H1 (cell line): ENCODE measurements around the gene LDLRAD4. TPM values are rescaled to one million over a fixed set of nuclear protein-coding genes. Genes with fewer than 3 reads are reported as not detected.

ENCODE experiments used
- CTCF ChIA-PET: fragments of 300-600 bp; sonication (Branson Sonifier 250); formaldehyde crosslinking; loops from one replicate; lab custom pipeline; 2021; ENCODE audit not compliant: partially characterized antibody; lab: Charles Lee
- POLR2A ChIA-PET: fragments of 300-600 bp; sonication (Branson Sonifier 250); formaldehyde crosslinking; loops from one replicate; lab custom pipeline; 2021; ENCODE audit warnings: inconsistent platforms; ENCODE audit not compliant: partially characterized antibody; lab: Charles Lee
- DNase-seq, 2 experiments: peaks; one replicate each; pipeline versions ENCODE4 v3.0.0 to v3.0.0-alpha.2; 2010 to 2022; ENCODE audit warnings: low spot score in 2 of 2, low read depth in 1 of 2, mixed read lengths in 1 of 2
- FAIRE-seq: peaks from 2 replicates; lab custom pipeline; 2011; peaks lifted over from hg19 to GRCh38; lab: Jason Lieb, UNC
- H2AFZ ChIP-seq: 2 replicates; pipeline ENCODE4 v1.8.1; 2012; ENCODE audit warnings: low read length, inconsistent platforms
- H2AK5ac ChIP-seq: 2 replicates; pipeline ENCODE4 v1.6.1; 2013; ENCODE audit warnings: low read depth, low read length
- H2BK120ac ChIP-seq: replicated peaks from 2 replicates; pipeline ENCODE3; 2013; ENCODE audit warnings: low read depth, low read length, inconsistent platforms
- H2BK12ac ChIP-seq: 2 replicates; pipeline ENCODE4 v1.6.1; 2013; ENCODE audit warnings: low read depth, low read length
- H2BK15ac ChIP-seq: 2 replicates; pipeline ENCODE4 v1.6.1; 2013; ENCODE audit warnings: low read length
- H2BK20ac ChIP-seq: 2 replicates; pipeline ENCODE4 v1.6.1; 2013; ENCODE audit warnings: low read length
- H2BK5ac ChIP-seq: 2 replicates; pipeline ENCODE4 v1.6.1; 2013; ENCODE audit warnings: low read depth, low read length
- H3K14ac ChIP-seq: 2 replicates; pipeline ENCODE4 v1.6.1; 2013; ENCODE audit warnings: inconsistent platforms; ENCODE audit not compliant: insufficient read length
- H3K18ac ChIP-seq: 2 replicates; pipeline ENCODE4 v1.6.1; 2013; ENCODE audit warnings: low read length; ENCODE audit errors: extremely low read depth
- H3K23ac ChIP-seq: 2 replicates; pipeline ENCODE4 v1.6.1; 2013; ENCODE audit warnings: inconsistent platforms; ENCODE audit not compliant: insufficient read length
- H3K23me2 ChIP-seq: 2 replicates; pipeline ENCODE4 v1.6.1; 2013; ENCODE audit warnings: low read depth, low read length
- H3K27ac ChIP-seq: 2 replicates; pipeline ENCODE4 v1.6.1; 2011; ENCODE audit warnings: low read depth, low read length, inconsistent platforms
- H3K27me3 ChIP-seq, 4 experiments: replicated peaks in 1 of 4; 1 replicate in 1 of 4; 2 replicates in 3 of 4; pipeline versions ENCODE4 v1.6.1 to v1.8.1; 2011 to 2013; ENCODE audit warnings: low read length in 3 of 4, mild to moderate bottlenecking in 3 of 4, inconsistent platforms in 2 of 4, mixed read lengths in 2 of 4, moderate library complexity in 1 of 4; ENCODE audit not compliant: control insufficient read depth in 3 of 4, insufficient read depth in 3 of 4; ENCODE audit errors: extremely low read depth in 1 of 4
- H3K36me3 ChIP-seq, 4 experiments: 2 replicates each; pipeline versions ENCODE4 v1.6.1 to v1.8.1; 2011 to 2013; ENCODE audit warnings: mild to moderate bottlenecking in 4 of 4, low read length in 3 of 4, moderate library complexity in 2 of 4, control low read depth in 1 of 4, inconsistent platforms in 1 of 4; ENCODE audit not compliant: insufficient read depth in 4 of 4, control insufficient read depth in 2 of 4
- H3K4ac ChIP-seq: replicated peaks from 2 replicates; pipeline ENCODE3; 2013; ENCODE audit warnings: low read length, low read depth, mixed read lengths, inconsistent platforms; ENCODE audit not compliant: insufficient read length
- H3K4me1 ChIP-seq, 4 experiments: replicated peaks in 1 of 4; 1 replicate in 1 of 4; 2 replicates in 3 of 4; pipeline versions ENCODE4 v1.6.1 to v1.8.1; 2011 to 2013; ENCODE audit warnings: low read length in 3 of 4, inconsistent platforms in 2 of 4, mixed read lengths in 1 of 4; ENCODE audit not compliant: insufficient read depth in 4 of 4, control insufficient read depth in 3 of 4
- H3K4me2 ChIP-seq, 2 experiments: 2 replicates each; pipeline versions ENCODE4 v1.6.1 to v1.8.1; 2011 to 2013; ENCODE audit warnings: low read depth in 2 of 2, low read length in 2 of 2, control low read depth in 1 of 2, inconsistent platforms in 1 of 2, mild to moderate bottlenecking in 1 of 2; ENCODE audit not compliant: insufficient read depth in 1 of 2
- H3K4me3 ChIP-seq, 4 experiments: fragments of 200-600, 300-600 bp in 1 of 4; sonication (generic), shearing (Covaris generic), sonication (Bioruptor Twin) in 1 of 4; 2 replicates each; pipeline versions ENCODE4 v1.5.1 to v1.8.1; 2011 to 2016; ENCODE audit warnings: low read length in 4 of 4, low read depth in 3 of 4, control low read depth in 2 of 4, inconsistent platforms in 2 of 4, mild to moderate bottlenecking in 2 of 4, mixed read lengths in 1 of 4, moderate library complexity in 1 of 4; ENCODE audit not compliant: insufficient read depth in 2 of 4; ENCODE audit errors: extremely low read depth in 1 of 4
- H3K56ac ChIP-seq: replicated peaks from 2 replicates; pipeline ENCODE3; 2013; ENCODE audit warnings: low read depth, mild to moderate bottlenecking, mixed read lengths, low read length, inconsistent platforms; ENCODE audit not compliant: insufficient read length
- H3K79me1 ChIP-seq: 2 replicates; pipeline ENCODE4 v1.6.1; 2013; ENCODE audit warnings: low read depth, low read length, control low read depth
- H3K79me2 ChIP-seq, 2 experiments: 2 replicates each; pipeline versions ENCODE4 v1.6.1 to v1.8.1; 2012 to 2013; ENCODE audit warnings: low read length in 2 of 2, mild to moderate bottlenecking in 2 of 2, inconsistent platforms in 1 of 2; ENCODE audit not compliant: insufficient read depth in 2 of 2, control insufficient read depth in 1 of 2
- H3K9ac ChIP-seq, 4 experiments: replicated peaks in 1 of 4; 1 replicate in 1 of 4; 2 replicates in 3 of 4; pipeline versions ENCODE4 v1.6.1 to v1.8.1; 2011 to 2013; ENCODE audit warnings: low read depth in 3 of 4, low read length in 3 of 4, control low read depth in 2 of 4, mild to moderate bottlenecking in 2 of 4, moderate library complexity in 2 of 4, inconsistent platforms in 1 of 4; ENCODE audit errors: extremely low read depth in 1 of 4
- H3K9me3 ChIP-seq, 2 experiments: 2 replicates each; pipeline versions ENCODE4 v1.6.1 to v1.8.1; 2012 to 2013; ENCODE audit warnings: mild to moderate bottlenecking in 2 of 2, moderate library complexity in 2 of 2, control low read depth in 1 of 2, inconsistent platforms in 1 of 2, low read depth in 1 of 2, low read length in 1 of 2, mixed read lengths in 1 of 2; ENCODE audit not compliant: insufficient read depth in 2 of 2
- H4K20me1 ChIP-seq, 2 experiments: replicated peaks in 1 of 2; 2 replicates each; pipeline versions ENCODE3 to v1.8.1; 2011 to 2013; ENCODE audit warnings: inconsistent platforms in 2 of 2, low read length in 2 of 2, mild to moderate bottlenecking in 1 of 2; ENCODE audit not compliant: insufficient read depth in 2 of 2, control insufficient read depth in 1 of 2
- H4K5ac ChIP-seq: 2 replicates; pipeline ENCODE4 v1.6.1; 2013; ENCODE audit warnings: low read length, low read depth, mixed read lengths, inconsistent platforms; ENCODE audit not compliant: insufficient read length
- H4K8ac ChIP-seq: 2 replicates; pipeline ENCODE4 v1.8.0; 2013; ENCODE audit warnings: mild to moderate bottlenecking, moderate library complexity, low read length, inconsistent platforms; ENCODE audit not compliant: insufficient read depth; ENCODE audit errors: extremely low read depth
- H4K91ac ChIP-seq: replicated peaks from 2 replicates; pipeline ENCODE3; 2013; ENCODE audit warnings: low read length, mixed read lengths, inconsistent platforms; ENCODE audit not compliant: insufficient read length
- CTBP2 ChIP-seq: IDR thresholded peaks from 2 replicates; pipeline ENCODE4 v1.7.0; 2011; ENCODE audit warnings: borderline replicate concordance, mild to moderate bottlenecking, moderate library complexity, mixed read lengths, low read length; ENCODE audit not compliant: insufficient read depth, insufficient read length
- CTCF ChIP-seq, 3 experiments: IDR thresholded peaks; 1 replicate in 2 of 3; 2 replicates in 1 of 3; pipeline versions ENCODE4 v1.5.1 to v1.6.1; 2011; ENCODE audit warnings: low read length in 3 of 3, mild to moderate bottlenecking in 3 of 3, inconsistent platforms in 2 of 3, low read depth in 1 of 3, moderate library complexity in 1 of 3; ENCODE audit not compliant: insufficient read depth in 1 of 3; ENCODE audit errors: control extremely low read depth in 1 of 3
- EGR1 ChIP-seq: IDR thresholded peaks from 2 replicates; pipeline ENCODE4 v1.6.1; 2011; ENCODE audit warnings: low read depth, low read length, borderline replicate concordance
- EP300 ChIP-seq, 2 experiments: IDR thresholded peaks; 1 replicate in 1 of 2; 2 replicates in 1 of 2; pipeline ENCODE4 v1.6.1; 2011 to 2012; ENCODE audit warnings: low read depth in 2 of 2, low read length in 2 of 2, mild to moderate bottlenecking in 2 of 2, borderline replicate concordance in 1 of 2, inconsistent platforms in 1 of 2, moderate library complexity in 1 of 2
- HDAC2 ChIP-seq, 2 experiments: fragments of 300-600 bp in 1 of 2; sonication (generic) in 1 of 2; IDR thresholded peaks; 2 replicates each; pipeline ENCODE4 v1.6.1; 2011 to 2012; ENCODE audit warnings: low read depth in 2 of 2, low read length in 2 of 2, mild to moderate bottlenecking in 2 of 2, moderate library complexity in 2 of 2, borderline replicate concordance in 1 of 2, inconsistent platforms in 1 of 2
- NANOG ChIP-seq: IDR thresholded peaks from 2 replicates; pipeline ENCODE4 v1.6.1; 2011; ENCODE audit warnings: low read length, low read depth, mild to moderate bottlenecking, inconsistent platforms; ENCODE audit not compliant: insufficient read depth, poor library complexity, severe bottlenecking
- NRF1 ChIP-seq: IDR thresholded peaks from 2 replicates; pipeline ENCODE4 v1.6.1; 2011; ENCODE audit warnings: mild to moderate bottlenecking, low read depth, low read length, improper control_type of control experiment
- RAD21 ChIP-seq, 2 experiments: IDR thresholded peaks in 1 of 2; conservative IDR thresholded peaks in 1 of 2; 2 replicates each; pipeline ENCODE4 v1.6.1; 2011; ENCODE audit warnings: low read depth in 2 of 2, low read length in 2 of 2, improper control_type of control experiment in 1 of 2, inconsistent platforms in 1 of 2, mild to moderate bottlenecking in 1 of 2, moderate library complexity in 1 of 2
- SIRT6 ChIP-seq: IDR thresholded peaks from one replicate; pipeline ENCODE4 v1.7.1; 2012; ENCODE audit warnings: low read length, inconsistent platforms
- SIX5 ChIP-seq: IDR thresholded peaks from 2 replicates; pipeline ENCODE4 v1.6.1; 2011; ENCODE audit warnings: mild to moderate bottlenecking, low read depth, low read length
- WGBS, 2 experiments: shearing (Covaris generic) in 1 of 2; methylation state at CpG; one replicate each; pipeline versions ENCODE4 v1.1.6 to v1.1.7; 2013 to 2015; ENCODE audit warnings: low lambda C conversion rate in 2 of 2, mixed read lengths in 2 of 2, inconsistent platforms in 1 of 2, low coverage in 1 of 2, missing lambda C conversion rate in 1 of 2; ENCODE audit not compliant: insufficient replicate concordance in 2 of 2, insufficient coverage in 1 of 2, insufficient read length in 1 of 2; ENCODE audit errors: extremely low coverage in 1 of 2, missing lambda C conversion rate in 1 of 2; 5-methylcytosine and 5-hydroxymethylcytosine counted together
- polyA plus RNA-seq, 7 experiments: library from polyadenylated mRNA; depleted of rRNA in 3 of 7; stranded (reverse) in 5 of 7; unstranded in 2 of 7; fragments of >200 nt in 5 of 7; fragments of 200-250 nt in 2 of 7; gene quantifications; 1 replicate in 5 of 7; 2 replicates in 1 of 7; 4 replicates in 1 of 7; pipeline versions ENCODE4 v1.2.1 to v1.2.3, GENCODE V29; 2011 to 2013; ENCODE audit warnings: missing spikeins in 2 of 7, mixed read lengths in 2 of 7
- total RNA-seq: library from RNA; stranded (reverse); fragmentation: NEBNext Ultra II Directional; extraction: Animal tissue kit (Norgen Biotek cat#: 25700); gene quantifications from 2 replicates; pipeline ENCODE4 v1.2.1, GENCODE V29; 2021

Gene LDLRAD4
- total and polyA plus RNA-seq, 2 of the 8 experiments (the other 6 are each of a cell fraction or from before 2014, with no cell fraction given), result 0.77 to 1.4 TPM

DNA sequence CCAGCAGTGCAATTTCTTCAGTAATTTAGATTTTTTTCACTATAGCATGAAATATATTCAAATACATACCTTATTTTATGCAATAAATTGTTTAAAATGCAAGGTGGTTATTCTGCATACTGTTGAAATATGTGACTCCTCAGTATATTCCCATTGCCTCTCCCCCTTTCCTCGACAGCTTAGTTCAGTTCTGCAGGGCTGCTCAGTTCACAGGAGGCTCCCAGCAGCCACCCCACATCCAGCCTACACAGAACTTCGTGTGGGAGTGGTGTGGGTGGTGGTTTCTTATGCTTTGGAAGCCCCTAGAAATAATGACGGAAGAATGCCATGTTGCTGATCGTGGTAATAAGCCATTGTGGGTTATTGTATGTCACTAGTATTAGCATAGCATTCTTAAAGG lies 428.1 kb downstream of the LDLRAD4 start:
- Histone ChIP-seq H2BK15ac (no peak overlapping the region), H3K27me3 (peaks cover 0 to 9% (median 2%) of the 10 kb centered on the region in 4 experiments; a peak in 3 of 7 replicates), H3K4me2 (no peak overlapping the region), H2AK5ac (no peak overlapping the region), H4K8ac (no peak overlapping the region), H3K14ac (no peak overlapping the region), H2BK120ac (no peak overlapping the region), H3K4me3 (no peak overlapping the region), H2AFZ (no peak overlapping the region), H3K79me2 (no peaks in the 10 kb centered on the region), H3K4me1 (no peaks in the 10 kb centered on the region; a peak in 1 of 7 replicates), H4K5ac (no peak overlapping the region), H3K9ac (no peak overlapping the region), H2BK5ac (no peak overlapping the region), H2BK20ac (no peak overlapping the region), H4K20me1 (no peaks in the 10 kb centered on the region), H3K4ac (no peak overlapping the region), H3K18ac (no peak overlapping the region), H3K56ac (no peak overlapping the region), H3K36me3 (no peaks in the 10 kb centered on the region), H3K23me2 (peaks cover 4% of the 10 kb centered on the region; the same call in 1 of the 2 replicates), H2BK12ac (no peak overlapping the region), H3K23ac (no peak overlapping the region), H4K91ac (no peak overlapping the region), H3K79me1 (no peaks in the 10 kb centered on the region), H3K27ac (no peak overlapping the region), H3K9me3 (no peaks in the 10 kb centered on the region)
- DNase-seq (no peak), FAIRE-seq (no peak)
- POLR2A ChIA-PET, result no interaction called here
- WGBS, 2 experiments, result 79% methylated on average over 4 of the region's 4 CpGs; no CpG with 5 or more reads in 1 of the 2 experiments
- CTCF ChIA-PET, result no interaction called here
- TF ChIP-seq SIX5 (no peak), NANOG (no peak), CTBP2 (no peak), EGR1 (no peak), EP300 (IDR thresholded peaks at IDR 0.05; ENCODE audit: borderline replicate concordance in 1 of 2, low read depth in 2 of 2, low read length in 2 of 2) (no peak), RAD21 (IDR thresholded peaks at IDR 0.05 in 1 of 2, conservative IDR thresholded peaks at IDR 0.05 in 1 of 2; ENCODE audit: low read depth in 2 of 2, low read length in 2 of 2) (no peak), NRF1 (no peak), SIRT6 (no peak), CTCF (IDR thresholded peaks at IDR 0.05; ENCODE audit: control extremely low read depth in 1 of 3, insufficient read depth in 1 of 3, low read depth in 1 of 3, low read length in 3 of 3) (no peak), HDAC2 (IDR thresholded peaks at IDR 0.05; ENCODE audit: borderline replicate concordance in 1 of 2, low read depth in 2 of 2, low read length in 2 of 2) (no peak)
